Measurements from ENCODE around the gene TMEM167A.

- TF ChIP-seq ZNF274 (IDR thresholded peaks at IDR 0.05; ENCODE audit: low read depth, low read length) = no peak
- no peak for TF ChIP-seq YY1 (IDR thresholded peaks at IDR 0.05; ENCODE audit: insufficient read depth, insufficient read length)
Observed at GRCh38 chr5:83049370-83049885, 27.8 kb downstream of the TMEM167A start.
